Embryonic facial prominence (tissue), 1 donor: ENCODE measurements around the gene MT1HL1.
"Not testable (repeated sequence)": the region's sequence is repeated elsewhere in the genome, so short reads cannot be mapped to it uniquely, and the experiment has no call there.

ENCODE experiments used
- DNase-seq: peaks from one replicate; pipeline ENCODE4 v3.0.0-alpha.2; 2016; ENCODE audit errors: extremely low spot score

The MT1HL1 gene

DNA sequence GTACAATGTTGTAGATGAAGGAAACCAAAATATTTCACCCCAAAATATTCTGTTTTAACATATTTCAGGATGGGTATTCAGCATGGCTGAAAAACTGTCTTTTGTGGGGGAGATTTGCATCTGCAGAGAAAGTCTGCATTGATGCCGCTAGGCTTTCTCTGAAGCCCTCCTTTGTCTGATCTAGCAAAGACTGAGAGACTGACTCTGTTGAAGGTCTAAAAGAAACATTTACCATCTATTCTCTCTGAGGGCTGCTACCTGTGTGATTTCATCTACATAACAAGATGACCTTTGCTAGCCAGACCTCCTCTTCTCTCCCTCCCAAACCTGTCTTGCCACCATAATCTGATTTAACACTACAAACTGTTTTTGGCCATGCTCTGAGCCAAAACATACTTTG is 12.4 kb upstream of the MT1HL1 start:
- DNase-seq, result no peak

DNA sequence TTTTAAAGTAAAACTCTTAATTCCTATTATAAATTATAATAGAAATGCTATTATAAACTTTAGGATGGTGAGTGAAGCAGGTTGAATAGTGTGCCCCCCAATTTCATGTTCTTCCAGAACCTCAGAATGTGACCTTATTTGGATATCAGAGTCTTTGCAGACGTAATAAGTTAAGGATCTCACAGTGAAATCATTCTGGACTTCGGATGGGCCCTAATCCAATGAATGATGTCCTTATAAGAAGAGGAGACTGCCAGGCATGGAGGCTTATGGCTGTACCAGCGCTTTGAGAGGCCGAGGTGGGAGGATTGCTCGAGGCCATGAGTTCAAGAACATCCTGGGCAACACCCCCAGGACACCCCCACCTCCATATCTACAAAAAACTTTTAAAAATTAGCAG is 9.4 kb upstream of the MT1HL1 start:
- no peak for DNase-seq

DNA sequence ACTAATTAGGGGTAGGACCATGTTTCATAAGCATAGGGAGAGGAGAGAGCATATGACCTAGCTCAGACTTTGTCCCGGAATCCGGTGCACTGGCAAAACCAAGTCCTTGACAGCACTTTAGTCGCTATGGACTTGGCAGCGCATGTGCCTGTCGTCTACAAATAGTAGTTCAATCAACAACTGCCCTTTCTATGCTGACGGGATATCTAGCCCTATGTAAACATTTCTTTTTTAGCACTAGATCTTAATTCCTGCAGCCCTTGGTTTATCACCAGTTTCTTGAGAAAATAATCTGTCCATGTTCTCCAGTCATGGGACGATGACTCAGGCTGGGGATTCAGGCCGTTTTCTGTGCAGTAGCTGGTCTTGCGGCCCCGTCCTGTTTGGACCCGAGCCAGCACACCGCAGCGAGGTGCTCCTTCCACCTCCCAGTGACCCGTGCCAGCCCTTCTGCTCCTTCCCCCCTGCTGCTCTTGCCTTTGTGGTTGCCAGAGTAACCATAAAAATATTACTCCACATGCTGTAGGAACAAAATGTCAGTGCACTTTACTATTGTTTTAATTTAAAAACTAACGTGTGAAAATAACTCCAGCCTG is 8.6 kb upstream of the MT1HL1 start:
- no peak for DNase-seq

DNA sequence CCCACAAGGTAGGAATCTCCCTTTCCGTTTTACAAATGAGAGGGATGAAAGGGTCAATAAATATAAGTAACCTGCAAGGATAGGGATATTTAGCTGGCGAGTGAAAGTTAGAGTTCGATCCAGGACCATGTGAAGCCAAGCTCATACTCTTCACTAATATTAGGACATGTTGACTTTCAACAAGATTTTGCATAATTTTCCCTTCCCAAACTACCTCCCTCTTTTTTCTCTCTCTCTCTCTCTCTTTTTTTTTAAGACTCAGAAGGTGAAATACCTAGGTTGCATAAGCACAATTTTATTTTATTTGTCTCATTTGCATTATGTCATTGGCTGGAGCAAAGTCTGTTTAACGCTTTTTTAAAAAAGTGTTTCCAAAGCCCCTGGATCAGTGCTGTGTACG is 8.1 kb upstream of the MT1HL1 start:
- no peak for DNase-seq

DNA sequence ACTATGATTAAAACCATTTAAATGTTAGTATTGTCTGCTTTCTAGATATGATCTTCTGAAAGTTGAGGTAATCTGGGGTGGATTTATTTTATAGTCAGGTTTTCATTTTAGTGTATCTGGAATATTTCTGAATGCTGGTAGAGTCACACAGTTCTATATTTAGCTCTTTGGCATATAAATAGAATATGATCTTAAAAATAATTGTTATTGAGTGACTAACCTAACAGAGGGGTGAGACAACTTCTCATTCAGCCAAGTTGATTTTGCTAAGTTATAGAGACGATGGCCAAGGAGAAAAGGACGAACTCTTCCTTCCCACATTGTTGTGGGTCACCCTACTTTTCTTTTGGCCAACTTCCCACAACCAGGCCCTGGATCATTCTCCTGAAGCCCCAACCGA is 7.2 kb upstream of the MT1HL1 start:
- DNase-seq, result no peak

DNA sequence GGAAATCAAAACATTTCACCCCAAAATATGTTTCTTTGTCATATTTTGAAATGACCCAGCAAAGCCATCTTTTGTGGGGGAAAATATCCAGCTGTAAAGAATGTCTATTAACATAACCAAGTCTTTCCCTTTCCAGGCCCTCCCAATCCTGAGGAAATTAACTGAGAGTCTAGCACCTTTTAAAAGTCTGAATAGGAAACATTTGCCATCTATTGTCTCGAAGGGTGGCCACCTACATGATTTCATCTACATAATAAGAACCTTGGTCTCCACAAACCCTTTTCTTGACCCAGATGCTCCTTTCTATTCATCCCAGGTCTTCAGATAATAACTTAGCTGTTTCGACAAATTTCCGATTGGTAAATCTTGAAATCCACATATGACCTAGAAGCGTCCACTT is 5.4 kb upstream of the MT1HL1 start:
- DNase-seq, result no peak

DNA sequence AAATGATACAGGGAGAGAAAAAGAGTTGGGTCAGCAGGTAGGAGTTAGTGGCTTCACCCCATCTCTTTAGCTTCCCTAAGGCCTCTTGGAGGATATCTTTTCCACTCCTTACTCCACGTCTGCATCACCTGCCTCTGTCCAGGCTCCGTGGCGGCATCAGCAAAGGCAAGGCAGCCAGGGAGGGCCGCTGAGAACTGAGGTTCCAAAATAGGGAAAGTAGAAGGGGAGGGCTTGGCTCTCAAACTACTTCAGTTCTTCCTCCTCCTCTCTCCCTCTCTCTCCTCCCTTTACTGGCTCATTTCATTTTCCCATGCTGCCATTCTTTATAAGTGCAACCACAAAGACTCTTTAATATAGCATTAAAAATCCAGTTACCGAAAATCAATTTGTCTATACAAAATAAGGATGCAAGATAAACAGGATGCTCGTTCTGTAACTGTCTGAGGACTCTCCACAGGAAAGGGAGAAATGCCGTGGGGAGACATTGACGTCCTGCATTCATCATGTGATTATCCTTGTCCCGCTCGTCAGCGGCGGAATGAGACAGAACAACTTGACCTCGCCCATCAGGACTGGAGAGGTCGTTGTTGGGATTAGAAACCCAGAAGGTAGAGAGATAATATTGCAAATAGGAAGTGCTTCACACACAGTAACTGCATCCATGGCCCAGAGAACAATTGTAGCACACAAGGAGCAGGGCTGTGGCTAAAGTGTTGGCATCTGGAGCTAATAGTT is 3.1 kb upstream of the MT1HL1 start:
- no peak for DNase-seq

DNA sequence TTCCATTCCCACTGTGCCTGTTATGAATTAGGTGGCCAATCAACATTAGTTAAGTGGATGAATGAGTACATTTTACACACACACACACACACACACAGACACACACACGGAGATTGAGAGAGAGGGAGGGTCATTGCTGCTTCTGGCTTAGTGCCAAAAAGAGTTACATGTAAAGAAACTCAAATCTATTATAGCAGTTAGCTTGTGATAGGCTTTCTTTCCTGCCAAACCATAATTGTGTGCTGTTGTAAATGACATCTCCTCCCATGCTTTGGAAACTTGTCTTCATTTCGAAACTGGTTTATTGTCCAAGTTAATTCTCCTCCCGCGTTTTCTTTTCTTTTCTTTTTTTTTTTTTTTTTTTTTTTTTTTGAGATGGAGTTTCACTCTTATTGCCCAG is 1.4 kb upstream of the MT1HL1 start:
- DNase-seq, result no peak

DNA sequence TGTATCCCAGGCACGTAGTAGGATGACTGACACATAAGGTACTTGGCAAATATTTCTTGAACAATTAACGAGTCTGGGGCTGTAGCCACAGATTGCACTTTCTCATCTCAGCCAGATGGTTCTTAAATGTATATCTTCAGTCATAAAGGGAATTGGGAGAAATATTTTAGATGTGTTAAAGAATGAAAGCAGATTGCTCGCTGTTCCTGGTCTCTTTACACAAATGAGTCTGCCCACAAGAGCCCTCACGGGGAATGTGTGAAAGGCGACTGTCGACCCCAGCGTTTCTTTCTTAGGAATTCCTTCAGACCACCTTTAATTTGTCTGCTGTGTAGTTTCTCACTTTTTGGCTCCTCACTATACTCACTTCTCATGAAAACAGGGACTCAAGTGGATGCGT is 725 bp downstream of the MT1HL1 start:
- DNase-seq, result no peak

DNA sequence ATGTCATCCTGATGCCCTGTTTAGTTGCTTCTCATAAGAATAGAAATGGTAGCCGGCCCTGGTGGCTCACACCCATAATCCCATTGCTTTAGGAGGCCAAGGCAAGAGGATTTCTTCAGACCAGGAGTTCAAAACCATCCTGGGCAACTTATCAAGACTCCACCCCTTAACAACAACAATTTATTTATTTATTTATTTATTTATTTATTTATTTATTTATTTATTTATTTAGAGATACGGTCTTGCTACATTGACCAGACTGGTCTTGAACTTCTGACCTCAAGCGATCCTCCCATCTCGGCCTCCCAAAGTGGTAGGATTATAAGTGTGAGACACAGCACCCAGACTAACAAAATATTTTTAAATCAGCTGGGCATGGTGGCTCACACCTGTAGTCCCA is 4.0 kb downstream of the MT1HL1 start:
- DNase-seq, result no peak

DNA sequence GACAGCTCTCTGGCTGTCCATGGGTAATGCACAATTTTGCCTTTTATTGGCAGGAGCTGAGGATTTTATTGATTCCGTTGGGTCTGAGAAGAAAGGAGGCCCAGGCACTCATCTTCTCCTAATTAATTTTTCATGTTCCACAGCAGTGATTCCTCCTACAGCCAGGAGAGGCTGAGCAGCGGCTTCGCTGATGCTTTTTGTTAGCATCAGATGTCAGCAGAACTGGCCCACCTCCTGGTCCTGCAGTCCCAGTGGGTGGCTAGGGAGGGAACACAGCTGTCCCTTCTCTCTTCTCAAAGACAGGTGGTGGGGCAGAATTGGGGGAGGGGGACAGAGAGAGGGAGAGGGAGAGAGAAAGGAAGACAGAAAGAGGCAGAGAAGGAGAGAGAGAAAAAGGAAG is 5.7 kb downstream of the MT1HL1 start:
- no peak for DNase-seq

DNA sequence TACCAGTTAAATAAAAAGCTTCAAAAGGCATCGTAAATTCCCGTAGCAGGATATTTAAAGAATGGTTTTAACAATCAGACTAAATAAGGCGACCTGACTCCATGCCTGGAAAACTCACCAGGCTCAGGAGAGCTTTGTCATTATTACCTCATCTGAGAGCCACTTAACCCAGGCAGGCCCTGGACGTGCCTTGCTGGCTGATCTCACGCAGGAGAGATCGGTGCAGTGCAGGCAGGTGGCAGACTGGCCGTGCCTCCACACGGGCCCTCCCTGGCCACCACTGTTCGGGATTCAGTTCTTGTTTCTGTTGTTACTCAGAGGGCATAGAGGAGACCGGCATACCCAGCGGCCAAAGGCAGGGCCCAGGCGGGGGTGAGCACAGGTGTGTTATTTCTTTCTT is 6.4 kb downstream of the MT1HL1 start:
- no peak for DNase-seq

DNA sequence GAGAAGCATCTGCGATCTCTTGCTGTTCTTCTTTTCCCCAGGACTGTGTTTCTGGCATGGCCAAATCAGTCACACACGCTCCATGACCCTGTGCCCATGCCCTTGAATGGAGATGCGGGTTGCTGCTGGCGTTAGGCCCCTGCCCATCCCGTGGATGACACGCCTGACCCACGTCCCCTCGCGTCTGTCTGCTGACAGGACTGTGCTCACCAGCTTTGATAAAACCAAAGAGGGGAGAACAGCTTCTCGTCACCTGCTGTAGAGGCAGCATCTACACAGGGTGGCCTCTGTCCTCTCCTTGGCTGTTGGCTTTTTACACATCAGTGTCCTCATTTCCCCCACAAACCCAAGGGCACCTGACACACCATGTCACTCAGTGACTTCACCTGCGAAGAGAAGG is 6.9 kb downstream of the MT1HL1 start:
- no peak for DNase-seq

DNA sequence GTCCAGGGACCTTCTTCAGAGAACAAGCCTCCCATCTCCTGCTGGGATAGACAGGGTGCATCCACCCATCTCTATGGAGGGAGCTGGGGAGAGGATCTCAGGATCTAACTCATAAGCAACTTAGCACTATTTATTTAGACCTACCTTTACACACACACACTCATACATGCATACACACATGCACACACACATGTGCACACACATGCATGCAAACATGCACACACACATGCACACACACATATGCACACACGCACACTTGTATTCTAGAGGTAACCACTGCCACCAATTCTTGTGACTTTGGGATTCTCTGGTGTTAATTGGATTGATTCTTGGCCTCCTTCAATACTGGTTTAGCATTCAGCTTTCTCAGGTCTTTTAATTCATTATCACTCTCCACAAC is 9.8 kb downstream of the MT1HL1 start:
- DNase-seq, result no peak

DNA sequence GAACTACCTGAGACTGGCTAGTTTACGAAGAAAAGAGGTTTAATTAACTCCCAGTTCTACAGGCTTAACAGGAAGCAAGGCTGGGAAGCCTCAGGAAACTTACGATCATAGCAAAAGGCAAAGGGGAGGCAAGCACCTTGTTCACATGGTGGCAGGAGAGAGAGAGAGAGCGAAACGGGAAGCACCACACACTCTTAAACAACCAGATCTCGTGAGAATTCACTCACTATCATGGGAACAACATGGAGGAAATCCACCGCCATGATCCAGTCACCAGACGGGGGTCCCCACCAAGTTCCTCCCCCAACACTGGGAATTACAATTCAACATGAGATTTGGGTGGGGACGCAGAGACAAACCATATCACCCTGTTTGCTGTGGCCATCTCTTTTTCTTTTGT is 11.8 kb downstream of the MT1HL1 start:
- no peak for DNase-seq

DNA sequence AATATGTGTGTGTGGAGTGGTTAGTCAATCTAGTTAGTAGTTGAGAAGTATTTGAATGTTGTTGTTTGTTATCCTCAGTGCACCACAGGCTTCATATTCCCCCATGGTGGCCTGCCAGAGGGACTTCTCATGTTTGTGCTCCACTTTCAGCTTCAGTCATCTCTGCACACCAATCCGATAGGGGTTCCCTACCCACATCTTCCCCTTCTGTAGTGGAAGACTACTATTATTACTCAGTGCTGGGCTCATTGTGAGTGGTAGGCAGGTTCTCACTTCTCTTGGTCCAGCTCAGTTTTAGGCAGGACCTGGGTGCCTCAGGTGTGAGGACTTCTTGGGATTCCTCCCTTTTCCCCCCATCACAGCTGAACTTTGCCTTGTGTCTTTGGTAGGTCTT is 14.2 kb downstream of the MT1HL1 start:
- no peak for DNase-seq

DNA sequence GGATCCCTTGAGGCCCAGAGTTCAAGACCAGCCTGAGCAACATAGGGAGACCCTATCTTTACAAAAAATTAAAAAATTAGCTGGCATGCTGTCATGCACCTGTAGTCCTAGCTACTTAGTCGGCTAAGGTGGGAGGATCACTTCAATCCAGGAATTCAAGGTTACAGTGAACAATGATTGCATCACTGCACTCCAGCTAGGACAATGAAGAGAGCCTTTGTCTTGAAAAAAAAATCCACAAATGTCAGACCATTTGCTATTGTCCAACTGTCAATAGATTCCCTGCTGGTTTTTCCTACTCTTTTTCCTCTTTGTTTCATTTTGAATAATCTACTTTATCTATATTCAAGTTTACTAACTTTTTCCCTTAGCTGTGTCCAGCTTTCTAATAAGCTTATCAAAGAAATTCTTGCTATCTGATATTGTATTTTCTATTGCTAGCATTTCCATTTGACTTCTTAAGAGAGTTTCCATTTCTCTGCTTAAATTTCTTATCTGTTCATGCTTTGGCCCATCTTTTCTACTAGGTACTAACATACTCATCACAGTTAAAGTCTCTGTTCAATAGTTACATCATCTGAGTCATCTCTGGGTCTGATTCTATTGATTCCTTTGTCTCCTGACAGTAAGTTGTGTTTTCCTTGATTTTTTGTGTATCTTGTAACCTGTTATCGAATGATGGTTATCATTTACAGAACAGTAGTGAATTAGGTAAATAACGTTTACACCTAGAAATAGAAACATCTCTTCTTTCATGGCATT is 14.8 kb downstream of the MT1HL1 start:
- DNase-seq, result no peak

DNA sequence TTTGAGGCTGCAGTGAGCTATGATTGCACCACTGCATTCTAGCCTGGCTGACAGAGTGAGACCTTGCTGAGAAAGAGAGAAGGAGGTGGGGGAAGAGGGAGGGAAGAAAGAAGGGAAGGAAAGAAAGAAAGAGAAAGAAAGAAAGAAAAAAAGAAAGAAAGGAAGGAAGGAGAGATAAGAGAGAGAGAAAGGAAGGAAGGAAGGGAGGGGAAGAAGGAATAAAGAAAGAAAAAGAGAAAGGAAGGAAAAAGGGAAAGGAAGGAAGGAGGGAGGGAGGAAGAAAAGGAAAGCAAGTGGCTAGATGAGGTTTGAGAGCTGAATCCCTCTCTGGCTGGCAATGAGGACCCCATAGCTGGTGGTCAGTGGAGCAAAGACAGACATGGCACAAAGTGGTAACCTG is 20.4 kb downstream of the MT1HL1 start:
- DNase-seq, result no peak

DNA sequence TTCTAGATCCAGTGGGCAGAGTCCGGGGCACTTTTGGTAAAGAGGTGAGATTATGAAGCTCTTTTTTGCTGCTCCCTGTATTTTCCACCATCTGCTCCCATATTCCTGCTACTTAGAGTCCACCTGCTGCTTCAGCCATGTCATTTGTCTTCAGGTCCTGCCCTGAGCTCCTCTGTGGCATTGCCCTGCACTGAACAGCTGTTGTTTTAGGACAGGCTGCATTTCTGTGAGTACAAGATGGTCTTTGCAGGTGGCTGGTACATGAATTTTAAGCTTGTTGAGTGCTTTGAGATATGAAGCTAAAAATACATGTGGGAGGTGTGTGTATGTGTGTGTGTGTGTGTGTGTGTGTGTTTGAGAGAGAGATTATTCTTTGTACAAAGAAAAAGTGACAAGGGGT is 21.9 kb downstream of the MT1HL1 start:
- DNase-seq, result no peak

DNA sequence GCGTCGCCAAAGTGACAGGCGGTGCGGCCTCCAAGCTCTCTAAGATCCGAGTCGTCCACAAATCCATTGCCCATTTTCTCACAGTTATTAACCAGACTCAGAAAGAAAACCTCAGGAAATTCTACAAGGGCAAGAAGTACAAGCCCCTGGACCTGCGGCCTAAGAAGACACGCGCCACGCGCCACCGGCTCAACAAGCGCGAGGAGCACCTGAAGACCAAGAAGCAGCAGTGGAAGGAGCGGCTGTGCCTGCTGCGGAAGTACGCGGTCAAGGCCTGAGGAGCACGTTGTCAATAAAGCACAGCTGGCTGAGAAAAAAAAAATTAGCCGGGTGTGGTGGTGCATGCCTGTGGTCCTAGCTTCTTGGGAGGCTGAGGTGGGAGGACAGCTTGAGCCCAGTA is 22.8 kb downstream of the MT1HL1 start:
- not testable (repeated sequence) for DNase-seq

DNA sequence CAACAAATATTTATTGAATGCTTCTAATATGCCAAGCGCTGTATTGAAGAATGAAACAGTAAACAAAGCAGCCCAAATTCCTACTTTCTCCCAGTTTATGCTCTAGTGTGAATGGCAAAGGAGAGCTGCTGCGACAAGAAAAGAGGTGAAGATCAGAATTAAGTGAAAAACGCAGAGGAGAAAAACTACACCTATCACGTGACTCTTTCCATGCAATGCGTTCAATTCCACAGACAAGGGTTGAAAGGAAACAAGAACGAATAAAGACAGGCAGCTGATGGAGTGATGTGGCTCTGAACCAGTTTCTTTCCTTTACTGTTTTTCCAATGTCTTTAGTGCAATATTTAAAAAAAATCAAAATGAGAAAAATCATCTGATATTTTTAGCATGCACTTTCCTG is 23.6 kb downstream of the MT1HL1 start:
- no peak for DNase-seq

DNA sequence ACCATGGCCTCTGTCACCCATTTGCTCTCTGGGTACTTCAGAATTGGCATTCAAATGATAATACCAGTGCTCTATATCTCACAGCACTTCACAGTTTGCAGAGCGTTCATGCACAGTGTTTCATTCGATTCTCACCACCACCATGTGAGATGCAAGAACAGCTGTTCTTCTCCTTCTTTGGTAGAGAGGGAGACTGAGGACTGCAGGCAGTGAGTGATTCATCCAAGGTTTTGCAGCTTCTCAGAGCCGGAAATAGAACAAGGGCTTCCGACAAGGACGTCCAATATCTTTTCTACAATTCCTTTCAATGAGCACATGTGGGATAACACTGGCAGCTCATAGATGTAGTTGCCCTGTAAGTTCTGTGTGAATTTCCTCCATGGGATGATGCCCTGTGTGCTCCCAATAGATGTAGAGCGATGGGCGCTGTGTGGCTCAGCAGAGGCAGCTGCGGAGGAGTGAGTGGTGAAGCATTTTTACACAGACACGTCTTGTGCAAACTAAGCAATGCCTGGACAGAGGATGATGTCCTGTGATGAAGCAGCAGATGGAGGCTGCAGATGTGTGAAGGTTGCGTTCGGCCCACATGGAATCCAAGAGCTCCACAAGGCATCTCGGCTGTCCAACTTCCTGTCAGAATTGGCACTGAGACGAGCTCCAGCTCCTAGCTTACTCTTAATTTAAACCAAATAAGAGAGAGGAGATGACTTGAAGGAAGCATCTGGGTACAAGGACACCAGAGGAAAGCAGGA is 24.9 kb downstream of the MT1HL1 start:
- DNase-seq, result no peak

DNA sequence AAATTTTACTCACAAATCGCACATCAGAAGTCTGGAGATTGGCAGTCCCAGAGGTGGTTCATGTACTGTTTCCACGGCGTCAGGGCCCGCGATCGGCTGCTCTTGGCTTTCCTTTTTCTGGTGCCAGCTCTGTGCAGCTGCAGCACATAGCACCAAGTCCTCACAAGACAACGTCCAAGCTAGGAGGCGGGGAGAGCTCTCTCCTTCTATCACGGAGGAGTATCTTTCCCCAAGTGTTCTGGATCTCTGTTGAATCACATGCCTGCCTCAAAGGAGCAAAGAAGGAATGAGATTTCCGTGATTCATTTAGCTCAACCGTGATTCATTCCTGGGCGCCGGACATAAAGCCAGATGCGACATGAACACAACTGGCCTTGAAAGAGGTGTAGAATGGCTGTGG is 25.5 kb downstream of the MT1HL1 start:
- DNase-seq, result no peak
